Thyroid gland (tissue), 4 donors: Measurements from ENCODE around the gene GSG1L.

Experiments used
- POLR2A ChIP-seq, 2 donors: fragments of 450-650 bp; IDR thresholded peaks; one replicate each; pipeline ENCODE4 v1.6.1; 2017; ENCODE audit warnings: antibody characterized with exemption in 2 of 2, mild to moderate bottlenecking in 2 of 2, moderate library complexity in 1 of 2
- TF ChIP-seq, protein P1 (sequence below), 6 experiments: fragments of 200-600 bp in 3 of 6; fragments of 450-650 bp in 3 of 6; sonication (generic) in 3 of 6; IDR thresholded peaks; one replicate each; pipeline ENCODE4 v1.5.1; 2016 to 2019; ENCODE audit warnings: antibody characterized with exemption in 6 of 6, mild to moderate bottlenecking in 2 of 6, inconsistent platforms in 1 of 6, moderate library complexity in 1 of 6

DNA sequence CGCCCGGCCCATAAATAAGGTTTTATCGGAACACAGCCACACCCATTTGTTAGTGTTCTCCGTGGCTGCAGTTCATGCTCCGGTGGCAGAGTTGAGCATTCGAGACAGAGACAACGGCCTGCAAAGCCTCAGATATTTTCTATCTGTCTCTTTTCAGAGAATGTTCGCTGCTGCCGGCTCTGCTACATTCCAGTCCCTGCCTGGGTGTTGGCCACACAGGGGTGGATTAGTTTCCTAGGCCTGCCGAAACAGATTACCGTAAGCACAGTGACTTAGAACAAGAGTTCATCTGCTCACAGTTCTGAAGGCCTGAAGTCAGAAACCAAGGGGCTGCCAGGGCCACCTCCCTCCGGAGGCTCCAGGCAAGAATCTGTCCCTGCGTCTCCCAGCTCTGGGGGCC, 19.1 kb upstream of the GSG1L start:
- TF ChIP-seq, protein P1, sequence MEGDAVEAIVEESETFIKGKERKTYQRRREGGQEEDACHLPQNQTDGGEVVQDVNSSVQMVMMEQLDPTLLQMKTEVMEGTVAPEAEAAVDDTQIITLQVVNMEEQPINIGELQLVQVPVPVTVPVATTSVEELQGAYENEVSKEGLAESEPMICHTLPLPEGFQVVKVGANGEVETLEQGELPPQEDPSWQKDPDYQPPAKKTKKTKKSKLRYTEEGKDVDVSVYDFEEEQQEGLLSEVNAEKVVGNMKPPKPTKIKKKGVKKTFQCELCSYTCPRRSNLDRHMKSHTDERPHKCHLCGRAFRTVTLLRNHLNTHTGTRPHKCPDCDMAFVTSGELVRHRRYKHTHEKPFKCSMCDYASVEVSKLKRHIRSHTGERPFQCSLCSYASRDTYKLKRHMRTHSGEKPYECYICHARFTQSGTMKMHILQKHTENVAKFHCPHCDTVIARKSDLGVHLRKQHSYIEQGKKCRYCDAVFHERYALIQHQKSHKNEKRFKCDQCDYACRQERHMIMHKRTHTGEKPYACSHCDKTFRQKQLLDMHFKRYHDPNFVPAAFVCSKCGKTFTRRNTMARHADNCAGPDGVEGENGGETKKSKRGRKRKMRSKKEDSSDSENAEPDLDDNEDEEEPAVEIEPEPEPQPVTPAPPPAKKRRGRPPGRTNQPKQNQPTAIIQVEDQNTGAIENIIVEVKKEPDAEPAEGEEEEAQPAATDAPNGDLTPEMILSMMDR (IDR thresholded peaks at IDR 0.05), result no peak
- no peak for TF ChIP-seq POLR2A (IDR thresholded peaks at IDR 0.05)
